Stomach (tissue), 9 donors: ENCODE measurements around the gene CAPN5. TPM values are rescaled to one million over a fixed set of nuclear protein-coding genes. Genes with fewer than 3 reads are reported as not detected.

Experiments
- DNase-seq, 2 donors: peaks; one replicate each; pipeline versions ENCODE4 v3.0.0 to v3.0.0-alpha.2; 2013 to 2019
- H3K27ac ChIP-seq, 5 donors: fragments of 200-600 bp in 4 of 5; sonication (generic) in 4 of 5; one replicate each; pipeline ENCODE4 v1.5.1; 2013 to 2019; ENCODE audit warnings: mild to moderate bottlenecking in 1 of 5, moderate library complexity in 1 of 5
- H3K27me3 ChIP-seq, 3 donors: fragments of 200-600 bp; sonication (generic); one replicate each; pipeline ENCODE4 v1.5.1; 2017 to 2019; ENCODE audit warnings: mixed run types in 1 of 3
- H3K36me3 ChIP-seq, 4 donors: fragments of 200-600 bp; sonication (generic); 1 replicate in 3 of 4; 2 replicates in 1 of 4; pipeline ENCODE4 v1.5.1; 2016 to 2019
- H3K4me1 ChIP-seq, 4 donors: fragments of 200-600 bp; sonication (generic); one replicate each; pipeline ENCODE4 v1.5.1; 2016 to 2019
- H3K4me3 ChIP-seq, 4 donors: fragments of 200-600 bp; sonication (generic) in 3 of 4; one replicate each; pipeline ENCODE4 v1.5.1; 2016 to 2019; ENCODE audit warnings: mild to moderate bottlenecking in 1 of 4
- H3K9me3 ChIP-seq, 4 donors: fragments of 200-600 bp; sonication (generic); one replicate each; pipeline ENCODE4 v1.5.1; 2016 to 2019
- EP300 ChIP-seq: sonication (generic); formaldehyde crosslinking; IDR thresholded peaks from one replicate; pipeline ENCODE4 v1.6.1; 2017; ENCODE audit warnings: antibody characterized with exemption
- POLR2A ChIP-seq, 4 donors: fragments of 450-650 bp; IDR thresholded peaks; one replicate each; pipeline ENCODE4 v1.6.1; 2016; ENCODE audit warnings: antibody characterized with exemption in 4 of 4, control low read depth in 2 of 4, mild to moderate bottlenecking in 1 of 4, moderate library complexity in 1 of 4
- POLR2AphosphoS5 ChIP-seq, 3 donors: sonication (generic); formaldehyde crosslinking; IDR thresholded peaks; one replicate each; pipeline ENCODE4 v1.6.1; 2016; ENCODE audit warnings: antibody characterized with exemption in 3 of 3
- WGBS, 5 donors: extraction: QIAGEN DNeasy Blood & Tissue Kit in 3 of 5; methylation state at CpG; one replicate each; pipeline versions ENCODE4 v1.1.5 to v1.1.7; 2013 to 2018; 5-methylcytosine and 5-hydroxymethylcytosine counted together
- intact Hi-C: fragments of 100-400 bp; cut with DNase I; formaldehyde crosslinking; loops from one replicate; pipeline ENCODE4 v1.15.1; 2023; ENCODE audit warnings: low total_unique reads
- polyA plus RNA-seq, 3 donors: library from polyadenylated mRNA; stranded (reverse); fragments of 200-250 nt; gene quantifications; one replicate each; pipeline ENCODE4 v1.2.3, GENCODE V29; 2013
- total RNA-seq, 5 donors: library from RNA; depleted of rRNA; stranded (reverse); fragments of >200 nt; gene quantifications; one replicate each; pipeline versions ENCODE4 v1.1.0 to v1.2.3, GENCODE V29; 2014 to 2016
- TF ChIP-seq, protein P1 (sequence below), 7 experiments: fragments of 450-650 bp in 4 of 7; fragments of 200-600 bp in 3 of 7; sonication (generic) in 3 of 7; IDR thresholded peaks; one replicate each; pipeline ENCODE4 v1.5.1; 2016 to 2019; ENCODE audit warnings: antibody characterized with exemption in 7 of 7, control low read depth in 2 of 7, mild to moderate bottlenecking in 1 of 7
- donor health status: healthy with polysubstance abuse.
- donor health status: Bipolar disorder and iron deficiency.
- donor health status: healthy.

CAPN5 gene
- total and polyA plus RNA-seq, 8 donors = 10.0 to 110 (median 65.9) TPM

DNA sequence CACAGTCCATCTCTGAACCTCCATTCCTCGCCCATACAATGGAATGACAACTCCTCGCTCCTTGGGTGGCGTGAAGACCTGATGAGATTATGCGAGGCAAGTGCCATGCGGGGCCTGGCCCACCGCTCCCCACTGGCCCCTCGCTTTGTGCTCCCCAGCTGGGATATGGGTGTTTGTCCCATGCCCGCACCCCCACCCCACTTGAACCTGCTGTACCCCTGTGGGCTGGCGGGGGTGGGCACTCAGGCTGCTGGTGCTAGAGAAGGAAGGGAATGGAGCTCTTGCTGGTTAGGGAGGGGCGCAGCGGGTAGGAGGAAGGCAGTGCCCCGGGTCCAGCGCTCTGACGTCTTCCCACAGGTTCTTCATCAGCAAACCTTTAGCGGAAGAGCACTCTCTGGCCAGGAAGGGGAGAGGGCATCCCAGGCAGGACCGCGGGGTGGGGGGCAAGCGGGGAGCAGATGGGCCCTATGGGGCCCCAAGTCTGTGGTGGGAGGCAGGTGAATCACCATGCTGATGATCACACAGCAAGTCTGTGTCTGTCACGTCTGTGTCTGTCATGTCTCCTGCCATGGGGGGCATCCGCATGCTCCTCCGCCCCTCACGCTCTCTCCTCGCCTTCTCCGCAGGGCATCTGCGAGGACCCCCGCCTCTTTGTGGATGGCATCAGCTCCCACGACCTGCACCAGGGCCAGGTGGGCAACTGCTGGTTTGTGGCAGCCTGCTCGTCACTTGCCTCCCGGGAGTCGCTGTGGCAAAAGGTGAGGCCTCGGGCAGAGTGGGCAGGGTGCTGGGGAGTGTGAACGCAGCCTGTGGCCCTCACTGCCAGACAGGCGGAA is 26.5 kb downstream of the CAPN5 start:
- Histone ChIP-seq H3K36me3 (peaks cover 0 to 27% (median 22%) of the 10 kb centered on the region in 4 donors), H3K27ac (no peak overlapping the region), H3K4me3 (no peak overlapping the region), H3K4me1 (peaks cover 12 to 74% (median 44%) of the 10 kb centered on the region in 4 donors), H3K27me3 (no peaks in the 10 kb centered on the region), H3K9me3 (no peaks in the 10 kb centered on the region)
- TF ChIP-seq POLR2A (IDR thresholded peaks at IDR 0.05) (no peak), POLR2AphosphoS5 (IDR thresholded peaks at IDR 0.05) (no peak), EP300 (no peak)
- TF ChIP-seq, protein P1, sequence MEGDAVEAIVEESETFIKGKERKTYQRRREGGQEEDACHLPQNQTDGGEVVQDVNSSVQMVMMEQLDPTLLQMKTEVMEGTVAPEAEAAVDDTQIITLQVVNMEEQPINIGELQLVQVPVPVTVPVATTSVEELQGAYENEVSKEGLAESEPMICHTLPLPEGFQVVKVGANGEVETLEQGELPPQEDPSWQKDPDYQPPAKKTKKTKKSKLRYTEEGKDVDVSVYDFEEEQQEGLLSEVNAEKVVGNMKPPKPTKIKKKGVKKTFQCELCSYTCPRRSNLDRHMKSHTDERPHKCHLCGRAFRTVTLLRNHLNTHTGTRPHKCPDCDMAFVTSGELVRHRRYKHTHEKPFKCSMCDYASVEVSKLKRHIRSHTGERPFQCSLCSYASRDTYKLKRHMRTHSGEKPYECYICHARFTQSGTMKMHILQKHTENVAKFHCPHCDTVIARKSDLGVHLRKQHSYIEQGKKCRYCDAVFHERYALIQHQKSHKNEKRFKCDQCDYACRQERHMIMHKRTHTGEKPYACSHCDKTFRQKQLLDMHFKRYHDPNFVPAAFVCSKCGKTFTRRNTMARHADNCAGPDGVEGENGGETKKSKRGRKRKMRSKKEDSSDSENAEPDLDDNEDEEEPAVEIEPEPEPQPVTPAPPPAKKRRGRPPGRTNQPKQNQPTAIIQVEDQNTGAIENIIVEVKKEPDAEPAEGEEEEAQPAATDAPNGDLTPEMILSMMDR (IDR thresholded peaks at IDR 0.05) = no peak
- no peak for DNase-seq
- intact Hi-C loops = loop anchor here (5.0 kb wide), 1 partner anchor 46 kb away; no protein-coding TSS in a partner anchor
- 90 to 92% (median 90%) methylated on average over 29 to 33 of the region's 33 CpGs for WGBS, 5 donors

DNA sequence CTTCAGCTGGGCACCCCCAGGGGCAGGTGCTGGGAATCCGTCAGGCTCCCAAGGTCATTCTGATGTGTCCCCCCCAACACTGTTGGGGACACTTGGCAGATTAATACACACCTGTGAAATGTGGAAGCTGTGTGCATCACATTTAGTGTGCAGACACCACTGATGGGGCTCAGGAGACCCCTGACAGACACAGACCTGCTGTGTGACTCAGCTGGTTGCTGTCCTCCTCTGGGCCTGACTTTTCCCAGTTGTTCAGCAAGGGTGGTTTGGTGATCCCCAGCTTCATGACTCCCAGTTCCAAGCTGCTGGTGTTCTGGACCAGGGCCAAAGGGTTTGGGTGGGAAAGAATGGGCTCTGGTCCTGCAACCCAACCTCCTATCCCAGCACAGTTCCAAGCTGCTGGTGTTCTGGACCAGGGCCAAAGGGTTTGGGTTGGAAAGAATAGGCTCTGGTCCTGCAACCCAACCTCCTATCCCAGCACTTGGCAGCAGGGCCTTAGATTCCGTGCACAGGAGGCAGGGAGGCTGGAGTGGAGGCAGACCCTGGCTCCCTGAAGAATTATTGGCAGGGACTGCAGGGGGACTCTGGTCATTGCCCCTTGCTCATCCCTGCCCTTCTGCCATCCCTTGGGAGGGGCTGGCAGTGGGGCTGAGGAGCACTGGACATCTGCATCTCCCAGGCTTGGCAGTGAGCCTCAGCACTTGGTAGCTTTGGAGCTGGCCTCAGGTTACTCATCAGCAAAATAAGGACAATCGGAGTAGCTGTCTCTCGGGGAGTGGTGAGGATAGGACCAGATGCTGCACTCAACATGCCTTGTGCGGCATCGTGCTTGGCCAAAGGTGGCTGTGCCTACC is 27.4 kb downstream of the CAPN5 start:
- Histone ChIP-seq H3K27me3 (no peaks in the 10 kb centered on the region), H3K27ac (no peak overlapping the region), H3K9me3 (no peaks in the 10 kb centered on the region), H3K4me3 (no peak overlapping the region), H3K4me1 (peaks cover 6 to 65% (median 35%) of the 10 kb centered on the region in 4 donors), H3K36me3 (peaks cover 0 to 26% (median 22%) of the 10 kb centered on the region in 4 donors)
- TF ChIP-seq EP300 = no peak
- TF ChIP-seq POLR2AphosphoS5 (IDR thresholded peaks at IDR 0.05) = no peak
- TF ChIP-seq, protein P1 (IDR thresholded peaks at IDR 0.05) = no peak
- TF ChIP-seq POLR2A (IDR thresholded peaks at IDR 0.05) = no peak
- 89 to 92% (median 90%) methylated on average over 5 to 6 of the region's 6 CpGs for WGBS, 5 donors
- DNase-seq = no peak
- intact Hi-C loops = loop anchor here (5.0 kb wide), 1 partner anchor 47 kb away; no protein-coding TSS in a partner anchor

DNA sequence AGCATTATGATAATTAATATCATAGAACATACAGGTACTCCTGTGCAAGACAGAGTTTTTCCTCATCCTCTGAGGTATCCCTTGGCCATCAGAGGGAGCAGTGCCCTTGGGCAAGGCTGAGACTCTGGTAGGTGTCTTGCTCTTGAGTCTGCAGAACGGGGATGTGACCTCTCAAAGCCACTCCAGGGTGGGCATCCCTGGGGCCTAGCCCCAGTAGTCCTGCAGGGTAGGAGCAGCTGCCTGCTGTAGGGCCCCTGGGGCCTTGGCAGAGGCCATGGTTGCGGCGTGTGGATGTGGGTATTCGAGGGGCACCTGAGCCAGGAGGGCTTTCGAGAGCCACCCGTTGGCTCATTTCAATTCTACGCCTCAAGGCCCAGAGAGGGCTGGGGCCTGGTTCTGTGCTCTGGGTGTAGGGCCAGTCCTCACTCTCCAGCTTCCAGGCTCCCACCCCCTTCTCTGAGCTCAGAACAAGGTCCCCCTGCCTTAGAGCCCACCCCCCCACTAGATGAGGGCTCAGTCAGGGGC is 28.1 kb downstream of the CAPN5 start:
- H3K27me3 ChIP-seq = no peaks in the 10 kb centered on the region
- intact Hi-C loops = loop anchor here (5.0 kb wide), 1 partner anchor 48 kb away; no protein-coding TSS in a partner anchor
- 83 to 94% (median 93%) methylated on average over 7 of the region's 7 CpGs for WGBS, 5 donors
- DNase-seq = no peak
- H3K27ac ChIP-seq = peak overlapping the region; percentile 41 to 80 (median 53)
- no peaks in the 10 kb centered on the region for H3K9me3 ChIP-seq
- H3K4me1 ChIP-seq = peaks cover 6 to 62% (median 31%) of the 10 kb centered on the region in 4 donors
- TF ChIP-seq EP300 (no peak), POLR2A (IDR thresholded peaks at IDR 0.05) (no peak), POLR2AphosphoS5 (IDR thresholded peaks at IDR 0.05) (no peak)
- TF ChIP-seq, protein P1 (IDR thresholded peaks at IDR 0.05) = no peak
- H3K4me3 ChIP-seq = no peak overlapping the region
- H3K36me3 ChIP-seq = peaks cover 0 to 24% (median 22%) of the 10 kb centered on the region in 4 donors
